NCI-H82 treated with DMSO at 0.1 percent for 48 hours (cell line): ENCODE results near the gene EXD3.

Experiments used
- DNase-seq: peaks from one replicate; lab custom pipeline; 2025; ENCODE audit not compliant: unreplicated experiment; lab: John Stamatoyannopoulos, UW

EXD3 gene

GRCh38 chr9:137309368-137310188, 113.4 kb downstream of the EXD3 start:
- no peak for DNase-seq

- no peak for DNase-seq
Measured at GRCh38 chr9:137308057-137308619, 114.8 kb downstream of the EXD3 start.

- DNase-seq, result no peak
Measured at GRCh38 chr9:137307255-137308056, 115.5 kb downstream of the EXD3 start.

- DNase-seq, result no peak
Measured at GRCh38 chr9:137306850-137307254, 116.1 kb downstream of the EXD3 start.

- DNase-seq, result no peak
Measured at GRCh38 chr9:137306066-137306849, 116.7 kb downstream of the EXD3 start.

GRCh38 chr9:137305798-137306065, 117.2 kb downstream of the EXD3 start:
- DNase-seq, result no peak

- DNase-seq, result no peak
Measured at GRCh38 chr9:137305060-137305797, 117.7 kb downstream of the EXD3 start.

GRCh38 chr9:137304383-137305059, 118.4 kb downstream of the EXD3 start:
- no peak for DNase-seq

- no peak for DNase-seq
Measured at GRCh38 chr9:137303893-137304382, 119.0 kb downstream of the EXD3 start.

- DNase-seq, result no peak
Measured at GRCh38 chr9:137303151-137303892, 119.6 kb downstream of the EXD3 start.

- no peak for DNase-seq
Measured at GRCh38 chr9:137302449-137303150, 120.4 kb downstream of the EXD3 start.

- peak; percentile 37 for DNase-seq
Measured at GRCh38 chr9:137302118-137302448, 120.9 kb downstream of the EXD3 start, which contains the start of gene NRARP. Gene NRARP, minus strand, starts transcription at chr9:137302271. Its CDS starts 343 bp downstream, at chr9:137301928.

GRCh38 chr9:137301081-137301947, 121.6 kb downstream of the EXD3 start:
- no peak for DNase-seq

- DNase-seq, result no peak
Measured at GRCh38 chr9:137300567-137301080, 122.3 kb downstream of the EXD3 start.

GRCh38 chr9:137299938-137300337, 123.0 kb downstream of the EXD3 start:
- no peak for DNase-seq

GRCh38 chr9:137299203-137299565, 123.8 kb downstream of the EXD3 start:
- no peak for DNase-seq

- no peak for DNase-seq
Measured at GRCh38 chr9:137298401-137299202, 124.4 kb downstream of the EXD3 start.
